ENCODE measurements around the gene PLXNA2. TPM values are rescaled to one million over a fixed set of nuclear protein-coding genes. Genes with fewer than 3 reads are reported as not detected.

PLXNA2 gene
- total and polyA plus RNA-seq, 7 experiments from 2014 or later: 0.70 to 5.4 (median 1.4) TPM; not detected in 2

- H3K4me1 Mint-ChIP-seq: peaks cover 0 to 3% (median 0%) of the 10 kb centered on the region in 7 donors
- Histone ChIP-seq H3K4me3 (ENCODE audit: low read length) (no peak overlapping the region), H3K4me1 (ENCODE audit: control insufficient read depth in 2 of 2, insufficient read depth in 2 of 2, low read length in 2 of 2) (no peaks in the 10 kb centered on the region), H3K9me3 (ENCODE audit: control insufficient read depth in 2 of 3, low read length in 3 of 3) (no peaks in the 10 kb centered on the region), H3K27me3 (ENCODE audit: control insufficient read depth in 2 of 2, insufficient read depth in 2 of 2, low read length in 2 of 2) (no peaks in the 10 kb centered on the region), H3K27ac (ENCODE audit: low read depth, low read length) (no peak overlapping the region), H3K36me3 (ENCODE audit: control insufficient read depth in 2 of 3, insufficient read depth in 3 of 3, low read length in 3 of 3) (no peaks in the 10 kb centered on the region)
- ChIA-PET CTCF (interaction anchor here (1.0 kb wide), 1 partner anchor 10 kb away, joined by 3 read pairs; no protein-coding TSS in a partner anchor), POLR2A (no interaction called here)
- intact Hi-C loops (cut with micrococcal nuclease): no loop called here
- no peak overlapping the region for H3K27ac Mint-ChIP-seq
- ATAC-seq (no peak), DNase-seq (no peak)
- H3K27me3 Mint-ChIP-seq: peaks cover 0 to 12% (median 4%) of the 10 kb centered on the region in 5 donors
- H3K36me3 Mint-ChIP-seq: no peaks in the 10 kb centered on the region
- H3K9me3 Mint-ChIP-seq: peaks cover 0 to 3% (median 0%) of the 10 kb centered on the region in 11 donors
- no peak overlapping the region for H3K4me3 Mint-ChIP-seq
These were observed 237.8 kb downstream of the PLXNA2 start for GRCh38 chr1:208006258-208006920.

DNA sequence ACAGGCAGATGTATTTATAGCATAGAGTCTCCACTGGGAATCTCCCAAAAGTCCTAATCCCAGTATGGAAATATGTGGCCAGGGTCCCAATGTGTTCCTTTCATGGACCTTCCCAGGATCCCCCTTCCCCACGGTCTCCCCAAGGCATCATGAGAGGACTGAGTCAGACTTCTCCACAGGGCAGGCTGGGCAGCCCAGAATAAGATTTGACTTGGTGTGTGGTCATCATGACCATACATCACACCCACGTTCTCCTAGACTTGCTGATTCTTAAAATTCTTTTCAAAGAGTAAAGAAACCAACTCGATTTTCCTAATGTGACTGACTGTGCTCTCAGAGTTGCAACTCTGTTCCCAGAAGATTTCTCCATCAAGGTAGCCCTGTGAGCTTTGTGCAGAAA, 239.3 kb downstream of the PLXNA2 start:
- H3K9me3 Mint-ChIP-seq: peaks cover 0 to 3% (median 0%) of the 10 kb centered on the region in 11 donors
- ChIA-PET POLR2A (no interaction called here), CTCF (no interaction called here)
- H3K27me3 Mint-ChIP-seq: peaks cover 0 to 12% (median 4%) of the 10 kb centered on the region in 5 donors
- peaks cover 0 to 3% (median 0%) of the 10 kb centered on the region in 7 donors for H3K4me1 Mint-ChIP-seq
- no peaks in the 10 kb centered on the region for H3K4me1 ChIP-seq (ENCODE audit: control insufficient read depth in 2 of 2, insufficient read depth in 2 of 2, low read length in 2 of 2)
- intact Hi-C loops (cut with micrococcal nuclease): no loop called here
- H3K9me3 ChIP-seq (ENCODE audit: control insufficient read depth in 2 of 3, low read length in 3 of 3): no peaks in the 10 kb centered on the region
- no peaks in the 10 kb centered on the region for H3K36me3 ChIP-seq (ENCODE audit: control insufficient read depth in 2 of 3, insufficient read depth in 3 of 3, low read length in 3 of 3)
- DNase-seq (no peak), ATAC-seq (no peak)
- H3K27ac Mint-ChIP-seq: no peak overlapping the region
- H3K4me3 ChIP-seq (ENCODE audit: low read length): no peak overlapping the region
- no peaks in the 10 kb centered on the region for H3K36me3 Mint-ChIP-seq
- H3K4me3 Mint-ChIP-seq: no peak overlapping the region
- no peaks in the 10 kb centered on the region for H3K27me3 ChIP-seq (ENCODE audit: control insufficient read depth in 2 of 2, insufficient read depth in 2 of 2, low read length in 2 of 2)
- H3K27ac ChIP-seq (ENCODE audit: low read depth, low read length): no peak overlapping the region

GRCh38 chr1:208003241-208003640, 240.9 kb downstream of the PLXNA2 start:
- Histone ChIP-seq H3K36me3 (ENCODE audit: control insufficient read depth in 2 of 3, insufficient read depth in 3 of 3, low read length in 3 of 3) (no peaks in the 10 kb centered on the region), H3K27ac (ENCODE audit: low read depth, low read length) (no peak overlapping the region), H3K9me3 (ENCODE audit: control insufficient read depth in 2 of 3, low read length in 3 of 3) (no peaks in the 10 kb centered on the region), H3K27me3 (ENCODE audit: control insufficient read depth in 2 of 2, insufficient read depth in 2 of 2, low read length in 2 of 2) (no peaks in the 10 kb centered on the region), H3K4me1 (ENCODE audit: control insufficient read depth in 2 of 2, insufficient read depth in 2 of 2, low read length in 2 of 2) (no peaks in the 10 kb centered on the region), H3K4me3 (ENCODE audit: low read length) (no peak overlapping the region)
- ATAC-seq (no peak), DNase-seq (no peak)
- Mint-ChIP-seq H3K4me3 (no peak overlapping the region), H3K4me1 (peaks cover 0 to 1% (median 0%) of the 10 kb centered on the region in 7 donors), H3K27me3 (peaks cover 0 to 12% (median 4%) of the 10 kb centered on the region in 5 donors), H3K36me3 (no peaks in the 10 kb centered on the region), H3K9me3 (peaks cover 0 to 3% (median 0%) of the 10 kb centered on the region in 11 donors), H3K27ac (no peak overlapping the region)
- intact Hi-C loops (cut with micrococcal nuclease): no loop called here
- ChIA-PET POLR2A (no interaction called here), CTCF (no interaction called here)

GRCh38 chr1:208002672-208003071, 241.5 kb downstream of the PLXNA2 start:
- ATAC-seq: no peak
- peaks cover 0 to 1% (median 0%) of the 10 kb centered on the region in 7 donors for H3K4me1 Mint-ChIP-seq
- Histone ChIP-seq H3K4me3 (ENCODE audit: low read length) (no peak overlapping the region), H3K27ac (ENCODE audit: low read depth, low read length) (no peak overlapping the region), H3K27me3 (ENCODE audit: control insufficient read depth in 2 of 2, insufficient read depth in 2 of 2, low read length in 2 of 2) (no peaks in the 10 kb centered on the region), H3K36me3 (ENCODE audit: control insufficient read depth in 2 of 3, insufficient read depth in 3 of 3, low read length in 3 of 3) (no peaks in the 10 kb centered on the region), H3K9me3 (ENCODE audit: control insufficient read depth in 2 of 3, low read length in 3 of 3) (no peaks in the 10 kb centered on the region), H3K4me1 (ENCODE audit: control insufficient read depth in 2 of 2, insufficient read depth in 2 of 2, low read length in 2 of 2) (no peaks in the 10 kb centered on the region)
- intact Hi-C loops (cut with micrococcal nuclease): no loop called here
- DNase-seq: no peak
- H3K9me3 Mint-ChIP-seq: peaks cover 0 to 3% (median 0%) of the 10 kb centered on the region in 11 donors
- ChIA-PET CTCF (no interaction called here), POLR2A (no interaction called here)
- H3K27me3 Mint-ChIP-seq: peaks cover 0 to 12% (median 4%) of the 10 kb centered on the region in 5 donors
- H3K27ac Mint-ChIP-seq: no peak overlapping the region
- no peak overlapping the region for H3K4me3 Mint-ChIP-seq
- no peaks in the 10 kb centered on the region for H3K36me3 Mint-ChIP-seq

- H3K27ac Mint-ChIP-seq: no peak overlapping the region
- DNase-seq (no peak), ATAC-seq (no peak)
- H3K36me3 ChIP-seq (ENCODE audit: control insufficient read depth in 2 of 3, insufficient read depth in 3 of 3, low read length in 3 of 3): no peaks in the 10 kb centered on the region
- no peak overlapping the region for H3K4me3 ChIP-seq (ENCODE audit: low read length)
- H3K27me3 ChIP-seq (ENCODE audit: control insufficient read depth in 2 of 2, insufficient read depth in 2 of 2, low read length in 2 of 2): no peaks in the 10 kb centered on the region
- H3K9me3 ChIP-seq (ENCODE audit: control insufficient read depth in 2 of 3, low read length in 3 of 3): no peaks in the 10 kb centered on the region
- H3K4me1 ChIP-seq (ENCODE audit: control insufficient read depth in 2 of 2, insufficient read depth in 2 of 2, low read length in 2 of 2): no peaks in the 10 kb centered on the region
- no peaks in the 10 kb centered on the region for H3K36me3 Mint-ChIP-seq
- intact Hi-C loops (cut with micrococcal nuclease): no loop called here
- H3K4me1 Mint-ChIP-seq: peaks cover 0 to 1% (median 0%) of the 10 kb centered on the region in 7 donors
- no peak overlapping the region for H3K27ac ChIP-seq (ENCODE audit: low read depth, low read length)
- peaks cover 0 to 12% (median 4%) of the 10 kb centered on the region in 5 donors for H3K27me3 Mint-ChIP-seq
- peaks cover 0 to 3% (median 0%) of the 10 kb centered on the region in 11 donors for H3K9me3 Mint-ChIP-seq
- ChIA-PET POLR2A (no interaction called here), CTCF (no interaction called here)
- H3K4me3 Mint-ChIP-seq: no peak overlapping the region
These were observed 242.1 kb downstream of the PLXNA2 start for GRCh38 chr1:208002078-208002477.

DNA sequence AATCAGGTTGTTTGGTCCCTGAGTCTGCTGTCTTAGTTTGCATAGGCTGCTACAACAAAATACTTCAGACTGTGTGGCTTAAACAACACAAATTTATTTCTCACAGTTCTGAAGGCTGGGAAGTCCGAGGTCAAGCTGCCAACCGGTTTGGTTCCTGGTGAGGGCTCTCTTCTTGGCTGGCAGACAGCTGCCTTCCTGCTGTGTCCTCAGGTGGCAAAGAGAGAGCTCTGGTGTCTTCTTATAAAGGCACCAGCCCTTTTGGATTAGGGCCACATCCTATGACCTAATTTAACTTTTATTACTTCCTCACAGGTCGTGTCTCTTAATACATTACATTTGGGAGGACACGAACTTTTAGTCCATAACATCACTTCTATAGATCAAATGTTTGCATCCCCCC, 243.7 kb downstream of the PLXNA2 start:
- Mint-ChIP-seq H3K9me3 (peaks cover 0 to 1% (median 0%) of the 10 kb centered on the region in 11 donors), H3K4me3 (no peak overlapping the region), H3K4me1 (no peaks in the 10 kb centered on the region), H3K27me3 (peaks cover 0 to 17% (median 4%) of the 10 kb centered on the region in 5 donors), H3K27ac (no peak overlapping the region), H3K36me3 (no peaks in the 10 kb centered on the region)
- no peak for DNase-seq
- Histone ChIP-seq H3K36me3 (ENCODE audit: control insufficient read depth in 2 of 3, insufficient read depth in 3 of 3, low read length in 3 of 3) (no peaks in the 10 kb centered on the region), H3K4me3 (ENCODE audit: low read length) (no peak overlapping the region), H3K27ac (ENCODE audit: low read depth, low read length) (no peak overlapping the region), H3K9me3 (ENCODE audit: control insufficient read depth in 2 of 3, low read length in 3 of 3) (no peaks in the 10 kb centered on the region), H3K4me1 (ENCODE audit: control insufficient read depth in 2 of 2, insufficient read depth in 2 of 2, low read length in 2 of 2) (no peaks in the 10 kb centered on the region), H3K27me3 (ENCODE audit: control insufficient read depth in 2 of 2, insufficient read depth in 2 of 2, low read length in 2 of 2) (no peaks in the 10 kb centered on the region)
- ChIA-PET CTCF (interaction anchor here (0.6 to 1.3 kb wide), 2 partner anchors 32 to 167 kb away, joined by 3 to 5 read pairs; no protein-coding TSS in a partner anchor), POLR2A (no interaction called here)
- no peak for ATAC-seq
- intact Hi-C loops (cut with micrococcal nuclease): no loop called here

DNA sequence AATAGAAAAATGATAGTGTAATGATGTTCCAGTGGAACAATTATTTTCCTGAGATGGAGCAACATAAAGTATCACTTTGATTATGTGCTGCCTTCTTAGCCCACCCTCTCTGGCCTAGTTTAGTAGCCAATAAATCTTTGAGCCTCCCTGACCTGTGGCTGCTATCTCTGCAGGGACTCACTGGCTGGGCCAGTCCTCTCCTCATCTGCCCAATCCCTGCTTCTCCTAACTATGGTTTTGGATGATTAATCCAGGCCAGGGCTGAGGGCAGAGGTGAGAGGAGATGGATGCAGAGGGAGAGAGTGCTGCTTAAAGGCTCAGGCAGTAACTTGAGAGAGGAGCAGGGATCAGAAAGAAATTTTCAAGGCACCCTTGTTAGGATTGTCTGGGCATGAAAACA, 244.2 kb downstream of the PLXNA2 start:
- intact Hi-C loops (cut with micrococcal nuclease): no loop called here
- POLR2A ChIA-PET: no interaction called here
- peaks cover 0 to 1% (median 0%) of the 10 kb centered on the region in 11 donors for H3K9me3 Mint-ChIP-seq
- H3K27ac Mint-ChIP-seq: no peak overlapping the region
- Histone ChIP-seq H3K9me3 (ENCODE audit: control insufficient read depth in 2 of 3, low read length in 3 of 3) (no peaks in the 10 kb centered on the region), H3K36me3 (ENCODE audit: control insufficient read depth in 2 of 3, insufficient read depth in 3 of 3, low read length in 3 of 3) (no peaks in the 10 kb centered on the region), H3K4me3 (ENCODE audit: low read length) (no peak overlapping the region), H3K27me3 (ENCODE audit: control insufficient read depth in 2 of 2, insufficient read depth in 2 of 2, low read length in 2 of 2) (no peaks in the 10 kb centered on the region), H3K27ac (ENCODE audit: low read depth, low read length) (no peak overlapping the region), H3K4me1 (ENCODE audit: control insufficient read depth in 2 of 2, insufficient read depth in 2 of 2, low read length in 2 of 2) (no peaks in the 10 kb centered on the region)
- H3K27me3 Mint-ChIP-seq: peaks cover 0 to 21% (median 4%) of the 10 kb centered on the region in 5 donors
- CTCF ChIA-PET: interaction anchor here (1.3 kb wide), 1 partner anchor 31 kb away, joined by 3 read pairs; no protein-coding TSS in a partner anchor
- H3K4me1 Mint-ChIP-seq: no peaks in the 10 kb centered on the region
- ATAC-seq (no peak), DNase-seq (no peak)
- H3K36me3 Mint-ChIP-seq: no peaks in the 10 kb centered on the region
- no peak overlapping the region for H3K4me3 Mint-ChIP-seq

Measured in naive thymus-derived CD4-positive, alpha-beta T cell (primary cell).